ENCODE measurements around the gene RCHY1. TPM values are rescaled to one million over a fixed set of nuclear protein-coding genes. Genes with fewer than 3 reads are reported as not detected.
A peak's percentile ranks its signal among the peaks of the same experiment; 100 is the strongest.
"Not testable (repeated sequence)": the region's sequence is repeated elsewhere in the genome, so short reads cannot be mapped to it uniquely, and the experiment has no call there.

The RCHY1 gene
- 10 to 100 TPM; 30.5 to 41.5 TPM for total RNA-seq
- long read RNA-seq, full-length matches to known transcripts, result 49 of 56 reads
- long read RNA-seq, partial matches to known transcripts, result 0 of 56 reads
- long read RNA-seq, other reads (novel, unspliced or antisense), result 7 of 56 reads

DNA sequence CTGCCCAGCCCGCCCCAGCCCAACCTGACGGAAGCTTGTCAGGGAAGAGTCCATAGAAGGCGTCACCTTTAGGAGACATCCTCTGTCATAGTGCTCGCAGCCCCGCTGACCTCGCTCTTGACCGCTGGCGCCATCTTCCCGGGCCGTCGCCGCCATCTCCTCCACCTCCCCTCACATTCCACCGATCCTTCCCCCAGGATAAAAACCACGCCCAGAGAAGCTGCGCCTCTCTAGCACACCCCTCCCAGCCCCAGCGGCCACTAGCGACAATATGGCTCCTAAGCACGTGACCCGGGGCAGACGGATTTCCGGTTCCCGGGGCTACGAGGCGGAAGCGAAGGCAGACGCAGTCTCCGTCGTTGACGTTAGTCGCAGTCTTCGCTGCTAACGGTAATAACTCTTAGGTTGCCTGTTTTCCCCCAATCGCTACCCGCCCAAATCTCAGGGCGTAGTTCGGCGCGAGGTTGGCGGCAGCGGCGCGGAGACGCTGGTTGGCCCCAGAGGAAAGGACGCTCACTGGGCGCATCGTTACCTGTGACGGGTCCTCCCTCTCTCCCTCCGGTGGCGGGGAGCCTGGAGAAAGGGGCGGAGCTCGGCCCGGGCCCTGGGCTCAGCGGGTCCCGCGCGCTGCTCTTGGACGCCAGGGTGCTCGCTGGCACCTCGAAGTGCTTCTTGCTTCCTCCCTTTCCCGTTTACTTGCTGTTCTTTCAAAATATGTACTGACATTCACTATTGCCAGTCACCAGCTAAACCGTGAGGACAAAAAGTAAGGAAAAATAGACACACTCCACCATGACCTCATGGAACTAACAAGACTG, at the start of gene RCHY1, which contains the start of gene THAP6:
TSS of gene RCHY1 (minus strand) at position 273 of the 818 bp plus-strand sequence. CDS start at position 156, 117 bp downstream.
TSS of gene THAP6 (plus strand) at position 343 of the 818 bp plus-strand sequence. CDS start 980 bp downstream, outside the sequence.
- intact Hi-C loops (cut with DNase I, micrococcal nuclease), result no loop called here
- peak; percentile 96 to 98 for DNase-seq
- ATAC-seq, result peak; percentile 91

DNA sequence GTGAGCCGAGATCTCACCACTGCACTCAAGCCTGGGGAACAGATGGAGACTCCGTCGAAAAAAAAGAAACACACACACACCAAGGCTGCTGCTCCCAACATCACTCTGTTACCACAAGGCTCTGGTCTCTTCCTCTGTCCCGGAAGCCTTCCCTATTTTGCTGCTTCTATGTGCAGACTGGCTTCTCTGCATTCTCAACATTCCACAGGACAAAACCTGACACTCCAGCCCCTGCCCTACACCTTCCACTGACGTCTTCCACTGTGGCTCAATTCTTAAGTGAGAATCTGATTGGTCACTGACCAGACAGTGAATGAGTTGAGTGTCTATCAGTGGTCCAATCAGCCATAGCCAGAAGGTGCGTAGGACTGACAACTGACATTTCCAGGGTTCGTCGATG, 47.6 kb upstream of the RCHY1 start:
- intact Hi-C loops (cut with DNase I, micrococcal nuclease), result no loop called here
- no peak for DNase-seq
- no peak for ATAC-seq

DNA sequence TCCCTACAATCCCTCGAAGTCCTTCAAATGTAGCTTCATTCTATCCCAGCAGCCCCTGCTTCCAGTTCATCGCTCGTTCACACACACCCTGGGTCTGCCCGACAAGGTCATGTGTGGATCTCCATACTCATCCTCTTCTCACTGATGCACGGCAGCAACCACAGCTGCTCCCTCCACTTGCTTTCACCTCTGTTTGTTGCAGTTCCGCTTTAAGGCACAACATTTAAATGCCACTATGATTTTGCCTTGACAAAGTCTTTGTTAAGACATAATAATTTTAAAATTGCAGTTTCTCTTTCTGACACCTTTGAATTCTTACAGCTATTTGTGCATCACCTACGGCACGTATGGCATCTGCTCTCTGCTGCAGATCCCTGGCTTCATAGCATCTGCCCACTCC, 43.5 kb upstream of the RCHY1 start:
- intact Hi-C loops (cut with DNase I, micrococcal nuclease), result no loop called here
- no peak for DNase-seq
- ATAC-seq, result no peak

DNA sequence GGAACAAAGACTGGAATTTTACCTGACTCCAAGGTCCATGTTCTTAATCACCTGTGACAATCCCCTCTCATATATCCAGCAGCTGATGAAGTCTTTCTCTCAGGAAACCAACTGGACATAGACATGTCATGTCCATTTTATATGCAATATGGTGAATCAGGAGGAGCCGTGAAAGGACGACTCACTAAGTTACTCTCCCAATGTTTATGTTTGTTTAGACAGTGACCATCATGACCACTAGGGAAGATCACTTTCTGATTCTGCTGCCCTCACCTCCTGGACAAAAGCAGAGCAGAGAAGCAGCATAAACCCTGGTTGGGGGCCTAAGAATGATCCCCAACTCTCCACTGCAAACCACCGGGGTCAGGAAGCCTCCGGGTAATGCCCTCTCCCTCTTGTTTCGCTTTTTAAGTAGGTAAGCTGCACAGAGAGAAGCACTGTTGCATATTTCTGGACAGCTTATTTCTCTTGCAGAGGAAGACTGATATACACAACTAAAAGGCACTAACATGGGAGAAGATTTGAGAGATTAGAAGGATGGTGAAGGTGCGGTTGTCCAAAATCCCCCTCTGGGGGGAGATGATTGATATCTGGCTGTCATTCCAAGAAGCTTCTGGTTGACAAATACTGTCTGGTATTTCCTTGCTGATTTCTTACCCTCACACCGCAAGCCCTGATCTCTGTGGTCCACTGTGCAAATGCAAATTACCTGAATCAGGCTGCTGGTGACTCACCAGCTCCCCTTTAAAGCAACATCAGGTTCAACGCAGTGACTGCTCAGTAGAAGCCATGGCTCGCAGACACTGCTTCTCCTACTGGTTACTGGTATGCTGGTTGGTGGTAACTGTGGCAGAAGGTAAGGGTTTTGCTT, 41.3 kb upstream of the RCHY1 start, which contains the start of gene ODAPH:
TSS of gene ODAPH (plus strand) at position 773 of the 871 bp plus-strand sequence. CDS start at position 790, 17 bp downstream.
- intact Hi-C loops (cut with DNase I, micrococcal nuclease), result no loop called here
- DNase-seq (no peak), ATAC-seq (no peak)

DNA sequence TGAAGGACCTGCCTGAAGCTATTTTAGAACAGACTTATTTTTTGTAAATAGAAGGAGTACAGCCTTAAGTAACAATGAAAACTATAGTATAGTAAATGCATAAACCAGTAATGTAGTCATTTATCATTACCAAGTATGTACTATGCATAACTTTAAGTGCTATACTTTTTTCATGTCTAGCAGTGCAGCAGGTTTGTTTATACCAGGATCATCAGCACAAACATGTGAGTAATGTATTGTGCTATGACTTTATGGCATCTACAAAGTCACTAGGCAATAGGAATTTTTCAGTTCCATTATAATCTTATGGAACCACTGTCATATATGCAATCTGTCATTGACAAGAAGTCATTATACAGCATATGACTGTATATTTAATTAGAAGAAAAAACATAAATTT, 38.2 kb upstream of the RCHY1 start:
- ATAC-seq (no peak), DNase-seq (no peak)
- intact Hi-C loops (cut with DNase I, micrococcal nuclease), result no loop called here

DNA sequence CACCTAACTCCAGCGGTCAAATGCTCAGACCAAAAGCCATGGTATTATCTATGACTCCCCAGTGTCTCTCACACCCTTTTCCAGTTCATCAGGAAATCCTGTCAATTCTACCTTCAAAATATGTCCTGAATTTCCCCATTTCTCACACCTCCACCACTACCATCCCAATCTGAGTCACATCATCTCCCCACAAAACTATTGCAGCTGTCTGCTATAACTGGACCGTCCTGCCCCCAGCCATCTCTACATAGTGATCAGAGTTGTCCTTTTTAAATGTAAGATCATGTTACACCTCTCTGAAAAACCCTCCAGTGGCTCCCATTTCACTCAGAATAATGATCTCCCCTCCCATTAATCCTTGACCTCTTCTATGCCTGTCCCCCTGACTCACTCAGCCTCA, 34.8 kb upstream of the RCHY1 start:
- ATAC-seq (no peak), DNase-seq (no peak)
- intact Hi-C loops (cut with DNase I, micrococcal nuclease), result no loop called here

DNA sequence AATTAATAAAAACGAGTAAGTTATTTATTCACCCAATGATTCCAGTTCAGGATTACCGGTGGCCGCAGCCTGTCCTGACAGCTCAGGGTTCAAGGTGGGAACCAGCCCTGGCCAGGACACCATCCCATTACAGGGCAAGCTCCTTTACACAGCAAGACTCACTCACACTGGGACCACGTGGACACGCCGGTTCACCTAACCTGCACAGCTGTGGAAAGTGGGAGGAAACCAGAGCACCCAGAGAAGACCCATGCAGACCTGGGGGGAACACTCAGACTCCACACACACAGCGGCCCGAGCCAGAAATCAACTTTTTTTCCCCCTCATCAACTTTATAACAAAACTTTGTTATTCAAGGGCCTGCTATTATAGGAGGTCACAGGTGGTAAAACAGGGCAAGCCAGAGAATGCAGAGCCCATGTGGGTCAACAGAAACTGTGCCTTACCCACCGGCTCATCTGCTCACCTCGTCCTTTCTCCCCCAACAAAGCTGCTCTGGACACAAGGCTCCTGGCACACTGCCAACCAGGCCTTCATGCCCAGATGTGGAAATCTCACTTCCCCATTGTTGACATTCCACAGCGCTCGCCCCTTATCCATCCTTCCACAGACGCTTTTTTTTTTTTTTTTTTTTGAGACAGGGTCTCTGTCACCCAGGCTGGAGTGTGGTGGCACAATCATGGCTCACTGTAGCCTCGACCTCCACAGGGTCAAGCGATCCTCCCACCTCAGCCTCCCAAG, 33.6 kb upstream of the RCHY1 start:
- ATAC-seq (no peak), DNase-seq (peak in 1 of 2 donors; percentile 43)
- intact Hi-C loops (cut with DNase I, micrococcal nuclease), result no loop called here

DNA sequence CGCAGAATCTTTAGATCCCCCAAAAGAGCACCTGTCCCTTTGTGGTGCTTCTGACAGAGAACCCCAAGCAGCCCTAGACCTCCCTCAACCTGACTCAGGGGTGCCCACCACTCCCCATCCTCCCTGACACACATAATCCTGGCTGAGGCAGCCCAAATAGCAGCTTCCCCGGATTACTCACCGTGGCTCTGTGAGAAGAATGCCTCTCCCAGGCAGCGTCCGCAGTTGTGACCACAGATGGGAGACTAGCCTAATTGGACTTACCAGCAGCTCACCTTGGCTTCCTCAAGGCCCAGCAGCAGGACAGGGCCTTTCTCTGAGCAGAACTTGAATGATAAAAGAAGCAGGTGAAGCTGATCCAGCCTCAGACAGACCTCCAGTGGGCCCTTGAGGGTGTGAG, 31.3 kb upstream of the RCHY1 start:
- ATAC-seq (no peak), DNase-seq (no peak)
- intact Hi-C loops (cut with DNase I, micrococcal nuclease), result no loop called here

DNA sequence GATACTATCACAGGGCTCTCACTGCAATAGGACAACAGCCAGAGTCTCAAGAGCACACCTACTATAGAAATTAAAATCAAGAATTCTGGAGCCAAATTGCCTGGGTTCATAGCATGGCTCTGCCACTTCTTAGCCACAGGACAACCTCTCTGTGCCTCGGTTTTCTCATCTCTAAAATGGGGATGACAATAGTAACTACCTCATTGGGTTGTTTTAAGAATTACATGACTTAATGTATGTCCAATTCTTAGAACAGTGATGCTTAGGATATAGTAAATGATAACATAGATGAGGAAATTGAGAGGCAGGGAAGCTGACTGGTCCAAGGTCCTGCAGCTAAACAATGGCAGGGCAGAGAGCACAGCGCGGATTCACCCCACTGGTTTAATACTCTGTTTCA, 30.7 kb upstream of the RCHY1 start:
- DNase-seq, result no peak
- ATAC-seq, result no peak
- intact Hi-C loops (cut with DNase I, micrococcal nuclease), result no loop called here

DNA sequence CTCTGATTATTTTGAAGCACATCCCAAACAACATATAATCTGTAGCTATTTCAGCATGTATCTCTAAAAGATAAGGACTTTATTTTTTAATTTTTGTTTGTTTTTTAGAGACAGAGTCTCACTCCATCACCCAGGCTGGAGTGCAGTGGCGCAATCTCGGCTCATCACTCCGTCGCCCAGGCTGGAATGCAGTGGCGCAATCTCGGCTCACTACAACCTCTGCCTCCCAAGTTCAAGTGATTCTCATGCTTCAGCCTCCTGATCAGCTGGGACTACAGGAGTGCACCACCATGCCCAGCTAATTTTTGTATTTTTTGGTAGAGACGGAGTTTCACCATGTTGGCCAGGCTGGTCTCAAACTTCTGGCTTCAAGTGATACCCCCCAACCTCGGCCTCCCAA, 30.0 kb upstream of the RCHY1 start:
- intact Hi-C loops (cut with DNase I, micrococcal nuclease); ATAC-seq; DNase-seq: not testable (repeated sequence)

DNA sequence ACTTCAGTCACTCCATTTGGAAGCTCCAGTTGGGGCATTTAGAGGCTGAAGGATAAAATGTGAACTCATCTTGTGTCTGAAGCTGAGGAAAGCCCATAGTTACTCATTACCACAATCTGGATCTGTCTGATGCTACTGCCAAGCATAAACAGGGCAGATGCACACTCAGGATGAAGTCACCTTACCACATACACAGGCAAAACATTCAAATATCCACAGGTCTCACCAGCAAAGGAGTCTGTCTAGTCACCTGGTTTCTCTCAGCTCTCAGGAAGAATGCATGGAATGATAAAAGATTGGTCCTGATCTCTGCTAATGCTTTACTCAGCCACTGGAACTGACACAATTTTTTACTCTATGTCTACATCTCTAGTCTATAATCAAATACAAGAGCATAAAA, 28.6 kb upstream of the RCHY1 start:
- intact Hi-C loops (cut with DNase I, micrococcal nuclease), result no loop called here
- ATAC-seq (no peak), DNase-seq (no peak)

DNA sequence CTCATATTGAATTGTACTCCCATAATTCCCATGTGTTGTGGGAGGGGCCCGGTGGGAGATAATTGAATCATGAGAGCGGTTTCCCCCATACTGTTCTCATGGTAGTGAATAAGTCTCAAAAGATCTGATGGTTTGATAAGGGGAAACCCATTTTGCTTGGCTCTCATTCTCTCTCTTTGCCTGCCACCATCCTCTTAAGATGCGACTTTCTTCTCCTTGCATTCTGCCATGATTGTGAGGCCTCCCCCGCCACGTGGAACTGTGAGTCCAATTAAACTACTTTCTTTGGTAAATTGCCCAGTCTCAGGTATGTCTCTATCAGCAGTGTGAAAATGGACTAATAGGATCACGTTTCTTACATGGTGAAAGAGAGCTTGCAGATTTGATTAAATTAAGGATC, 23.1 kb upstream of the RCHY1 start:
- ATAC-seq; DNase-seq; intact Hi-C loops (cut with DNase I, micrococcal nuclease): not testable (repeated sequence)

DNA sequence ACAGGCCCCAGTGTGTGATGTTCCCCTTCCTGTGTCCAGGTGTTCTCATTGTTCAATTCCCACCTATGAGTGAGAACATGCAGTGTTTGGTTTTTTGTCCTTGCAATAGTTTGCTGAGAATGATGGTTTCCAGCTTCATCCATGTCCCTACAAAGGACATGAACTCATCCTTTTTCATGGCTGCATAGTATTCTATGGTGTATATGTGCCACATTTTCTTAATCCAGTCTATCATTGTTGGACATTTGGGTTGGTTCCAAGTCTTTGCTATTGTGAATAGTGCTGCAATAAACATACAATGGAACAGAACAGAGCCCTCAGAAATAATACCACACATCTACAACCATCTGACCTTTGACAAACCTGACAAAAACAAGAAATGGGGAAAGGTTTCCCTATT, 19.7 kb upstream of the RCHY1 start:
- intact Hi-C loops (cut with DNase I, micrococcal nuclease); ATAC-seq; DNase-seq: not testable (repeated sequence)

DNA sequence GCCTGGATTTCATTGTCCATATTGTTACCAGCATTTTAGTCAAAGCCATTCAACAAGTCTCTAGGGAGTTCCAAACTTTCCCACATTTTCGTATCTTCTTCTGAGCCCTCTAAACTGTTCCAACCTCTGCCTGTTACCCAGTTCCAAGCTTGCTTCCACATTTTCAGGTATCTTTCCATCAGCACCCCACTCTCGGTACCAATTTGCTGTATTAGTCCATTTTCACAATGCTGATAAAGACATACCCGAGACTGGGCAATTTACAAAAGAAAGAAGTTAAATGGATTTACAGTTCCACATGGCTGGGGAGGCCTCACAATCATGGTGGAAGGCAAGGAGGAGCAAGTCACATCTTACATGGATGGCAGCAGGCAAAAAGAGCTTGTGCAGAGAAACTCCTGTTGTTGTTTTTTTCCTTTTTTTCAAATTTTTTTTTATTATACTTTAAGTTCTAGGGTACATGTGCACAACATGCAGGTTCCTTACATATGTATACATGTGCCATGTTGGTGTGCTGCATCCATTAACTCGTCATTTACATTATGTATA, 19.2 kb upstream of the RCHY1 start:
- DNase-seq; ATAC-seq; intact Hi-C loops (cut with DNase I, micrococcal nuclease): not testable (repeated sequence)

DNA sequence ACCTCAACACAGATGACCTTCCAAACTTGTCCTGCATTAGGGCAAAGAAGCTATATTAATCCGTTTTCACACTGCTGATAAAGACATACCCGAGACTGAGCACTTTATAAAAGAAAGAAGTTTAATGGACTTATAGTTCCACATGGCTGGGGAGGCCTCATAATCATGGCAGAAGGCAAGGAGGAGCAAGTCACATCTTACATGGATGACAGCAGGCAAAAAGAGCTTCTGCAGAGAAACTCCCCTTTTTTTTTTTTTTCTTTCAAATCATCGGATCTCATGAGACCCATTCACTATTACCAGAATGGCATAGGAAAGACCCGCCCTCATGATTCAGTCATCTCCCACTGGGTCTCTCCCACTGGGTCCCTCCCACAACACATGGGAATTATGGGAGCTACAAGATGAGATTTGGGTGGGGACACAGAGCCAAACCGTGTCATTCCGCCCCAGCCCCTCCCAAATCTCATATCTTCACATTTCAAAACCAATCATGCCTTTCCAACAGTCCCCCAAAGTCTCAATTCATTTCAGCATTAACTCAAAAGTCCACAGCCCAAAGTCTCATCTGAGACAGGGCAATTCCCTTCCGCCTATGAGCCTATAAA, 17.4 kb upstream of the RCHY1 start:
- DNase-seq; intact Hi-C loops (cut with DNase I, micrococcal nuclease); ATAC-seq: not testable (repeated sequence)

DNA sequence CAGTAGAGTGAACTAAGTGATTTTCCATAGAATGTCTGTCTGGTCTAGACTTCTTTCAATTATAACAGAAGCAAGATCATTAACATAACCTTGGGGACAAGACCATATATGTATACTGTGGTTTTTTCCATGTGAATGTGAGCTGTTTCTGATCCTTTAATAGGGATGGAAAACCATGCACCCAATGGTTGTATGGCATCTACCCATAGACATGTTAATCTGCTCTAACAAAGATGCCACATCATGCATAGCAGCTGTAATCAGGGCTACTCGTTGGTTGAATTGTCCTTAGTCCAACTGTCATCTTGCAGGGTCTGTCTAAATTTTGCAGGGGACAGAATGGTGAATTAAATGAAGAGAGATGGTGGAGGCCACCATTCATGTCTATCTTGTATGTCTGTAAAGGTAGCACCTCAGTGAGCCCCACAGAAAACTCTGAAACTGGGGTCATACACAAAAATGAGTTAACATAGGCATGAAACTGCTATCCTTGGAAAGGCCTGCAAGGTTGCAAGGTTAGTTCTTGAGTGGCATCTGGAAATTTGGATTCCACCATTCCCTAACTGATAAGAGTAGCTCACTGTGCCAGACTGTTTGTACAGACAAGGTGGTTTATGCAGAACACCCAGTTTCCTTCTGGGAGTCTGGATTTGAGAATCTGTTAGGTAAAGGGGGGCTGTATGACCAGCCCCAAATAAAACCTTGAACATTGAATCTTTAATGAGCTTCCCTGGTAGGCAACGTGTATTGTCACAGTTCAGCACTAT, 16.5 kb upstream of the RCHY1 start:
- DNase-seq, result no peak
- intact Hi-C loops (cut with DNase I, micrococcal nuclease), result no loop called here
- ATAC-seq, result no peak

DNA sequence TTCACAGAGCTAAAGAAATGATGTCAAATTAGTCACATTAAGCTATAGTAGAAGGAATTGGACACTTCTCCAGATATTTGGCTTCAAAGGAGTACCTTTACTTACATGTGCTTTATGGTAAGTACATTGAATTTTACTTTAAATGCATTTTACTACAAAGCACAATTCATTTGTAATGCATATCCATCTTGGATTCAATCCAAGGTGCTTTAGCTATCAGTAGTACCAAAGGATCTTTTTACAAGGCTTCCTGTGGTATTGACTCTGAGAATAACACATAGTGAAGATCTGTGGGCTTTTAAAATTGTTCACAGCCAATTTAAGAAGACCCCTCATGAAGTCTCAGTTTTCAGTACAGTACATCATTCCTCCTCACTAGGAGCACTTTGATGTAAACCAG, 13.3 kb upstream of the RCHY1 start:
- intact Hi-C loops (cut with DNase I, micrococcal nuclease), result no loop called here
- DNase-seq, result no peak
- no peak for ATAC-seq

Measured in left colon (tissue), 2 donors.